SK-N-SH treated with all-trans-retinoic acid at 6 μM for 48 hours (cell line): ENCODE results near the gene CORO7.

Source experiments
- ATAC-seq: fragments of 200-7000 bp; cut with Tn5 transposase; 3 replicates; pipeline ENCODE4 v1.9.1; 2020; ENCODE audit warnings: mild to moderate bottlenecking, moderate library complexity
- ARNTL ChIP-seq: fragments of 450-650 bp; formaldehyde crosslinking; IDR thresholded peaks from 2 replicates; pipeline ENCODE4 v1.5.0; 2020; ENCODE audit warnings: low read depth, mild to moderate bottlenecking, moderate library complexity, borderline replicate concordance
- BACH2 ChIP-seq: fragments of 250-450 bp; sonication (Bioruptor Pico); IDR thresholded peaks from 2 replicates; pipeline ENCODE4 v1.9.0; 2021; ENCODE audit warnings: mild to moderate bottlenecking, borderline replicate concordance
- CREB5 ChIP-seq: fragments of 250-450 bp; sonication (Bioruptor Pico); IDR thresholded peaks from 2 replicates; pipeline ENCODE4 v1.5.1; 2020; ENCODE audit warnings: low read depth, mild to moderate bottlenecking, moderate library complexity
- CSDC2 ChIP-seq: fragments of 250-450 bp; sonication (Bioruptor Pico); IDR thresholded peaks from 2 replicates; pipeline ENCODE4 v1.5.0; 2020; ENCODE audit warnings: mild to moderate bottlenecking, moderate library complexity
- CSRNP3 ChIP-seq: fragments of 250-450 bp; sonication (Bioruptor Pico); IDR thresholded peaks from 2 replicates; pipeline ENCODE4 v1.5.1; 2021; ENCODE audit warnings: mild to moderate bottlenecking, moderate library complexity
- ESRRG ChIP-seq: fragments of 250-450 bp; sonication (Bioruptor Pico); IDR thresholded peaks from 2 replicates; pipeline ENCODE4 v1.6.1; 2021; ENCODE audit warnings: mild to moderate bottlenecking
- ISL1 ChIP-seq: fragments of 250-450 bp; sonication (Bioruptor Pico); IDR thresholded peaks from 2 replicates; pipeline ENCODE4 v2.1.2; 2022; ENCODE audit warnings: mild to moderate bottlenecking, moderate library complexity
- OSR1 ChIP-seq: fragments of 250-450 bp; sonication (Bioruptor Pico); IDR thresholded peaks from 2 replicates; pipeline ENCODE4 v1.8.0; 2022; ENCODE audit warnings: moderate library complexity, mild to moderate bottlenecking, inconsistent platforms
- PATZ1 ChIP-seq: fragments of 250-450 bp; sonication (Bioruptor Pico); IDR thresholded peaks from 2 replicates; pipeline ENCODE4 v1.8.0; 2020; ENCODE audit warnings: mild to moderate bottlenecking, moderate library complexity, borderline replicate concordance
- POU6F1 ChIP-seq: fragments of 250-450 bp; sonication (Bioruptor Pico); IDR thresholded peaks from 2 replicates; pipeline ENCODE4 v1.8.0; 2021; ENCODE audit warnings: low read depth, mild to moderate bottlenecking, moderate library complexity, borderline replicate concordance
- PPARA ChIP-seq: fragments of 250-450 bp; sonication (Bioruptor Pico); IDR thresholded peaks from 2 replicates; pipeline ENCODE4 v1.5.0; 2020; ENCODE audit warnings: mild to moderate bottlenecking, borderline replicate concordance
- RARB ChIP-seq: fragments of 250-450 bp; sonication (Bioruptor Pico); IDR thresholded peaks from 2 replicates; pipeline ENCODE4 v1.8.0; 2021; ENCODE audit warnings: mild to moderate bottlenecking, moderate library complexity
- SNAI2 ChIP-seq: fragments of 250-450 bp; sonication (Bioruptor Pico); IDR thresholded peaks from 2 replicates; pipeline ENCODE4 v1.5.0; 2020; ENCODE audit warnings: mild to moderate bottlenecking, moderate library complexity
- TCF4 ChIP-seq: fragments of 250-450 bp; sonication (Bioruptor Pico); IDR thresholded peaks from 2 replicates; pipeline ENCODE4 v1.8.0; 2021; ENCODE audit warnings: mild to moderate bottlenecking, moderate library complexity, borderline replicate concordance
- TOX ChIP-seq: fragments of 250-450 bp; sonication (Bioruptor Pico); IDR thresholded peaks from 2 replicates; pipeline ENCODE4 v1.8.0; 2021; ENCODE audit warnings: mild to moderate bottlenecking, moderate library complexity, borderline replicate concordance
- TSHZ2 ChIP-seq: fragments of 250-450 bp; sonication (Bioruptor Pico); IDR thresholded peaks from 2 replicates; pipeline ENCODE4 v1.5.0; 2020; ENCODE audit warnings: mild to moderate bottlenecking, moderate library complexity
- ZC3H10 ChIP-seq: fragments of 250-450 bp; sonication (Bioruptor Pico); IDR thresholded peaks from 2 replicates; pipeline ENCODE4 v1.5.1; 2021; ENCODE audit warnings: mild to moderate bottlenecking, moderate library complexity
- ZNF565 ChIP-seq: fragments of 450-650 bp; formaldehyde crosslinking; conservative IDR thresholded peaks from 2 replicates; pipeline ENCODE4 v1.5.0; 2020; ENCODE audit warnings: low read depth, mild to moderate bottlenecking, moderate library complexity
- ZNF70 ChIP-seq: fragments of 450-650 bp; formaldehyde crosslinking; IDR thresholded peaks from 2 replicates; pipeline ENCODE4 v1.5.0; 2020; ENCODE audit warnings: mild to moderate bottlenecking, moderate library complexity

Gene CORO7

GRCh38 chr16:4349332-4349731, 67.1 kb downstream of the CORO7 start:
- TF ChIP-seq ISL1 (CRISPR knock-in tag) (no peak), PPARA (CRISPR knock-in tag) (no peak), CSDC2 (CRISPR knock-in tag) (no peak), TCF4 (no peak), PATZ1 (CRISPR knock-in tag) (no peak), ESRRG (CRISPR knock-in tag) (no peak), ZC3H10 (CRISPR knock-in tag) (no peak), BACH2 (CRISPR knock-in tag) (no peak), POU6F1 (CRISPR knock-in tag) (no peak), CREB5 (CRISPR knock-in tag) (no peak), ZNF565 (CRISPR knock-in tag) (no peak), OSR1 (no peak)
- ATAC-seq = no peak

GRCh38 chr16:4347765-4348509, 68.5 kb downstream of the CORO7 start:
- TF ChIP-seq TOX (CRISPR knock-in tag) = no peak
- no peak for TF ChIP-seq TSHZ2 (CRISPR knock-in tag)
- TF ChIP-seq CREB5 (CRISPR knock-in tag) = no peak
- TF ChIP-seq RARB (CRISPR knock-in tag) = no peak
- TF ChIP-seq BACH2 (CRISPR knock-in tag) = no peak
- TF ChIP-seq ISL1 (CRISPR knock-in tag) = no peak
- TF ChIP-seq ARNTL = no peak
- no peak for TF ChIP-seq PPARA (CRISPR knock-in tag)
- TF ChIP-seq POU6F1 (CRISPR knock-in tag) = no peak
- TF ChIP-seq ESRRG (CRISPR knock-in tag) = no peak
- no peak for TF ChIP-seq ZNF565 (CRISPR knock-in tag)
- no peak for TF ChIP-seq SNAI2 (CRISPR knock-in tag)
- no peak for TF ChIP-seq CSRNP3 (CRISPR knock-in tag)
- no peak for TF ChIP-seq ZNF70 (CRISPR knock-in tag)
- no peak for TF ChIP-seq ZC3H10 (CRISPR knock-in tag)
- no peak for ATAC-seq
